ENCODE data around the gene MUC12. TPM values are rescaled to one million over a fixed set of nuclear protein-coding genes. Genes with fewer than 3 reads are reported as not detected.
"Not testable (repeated sequence)": the region's sequence is repeated elsewhere in the genome, so short reads cannot be mapped to it uniquely, and the experiment has no call there.

MUC12 gene
- total and polyA plus RNA-seq, 2 of the 13 experiments (the other 11 are each of a cell fraction or from before 2014, with no cell fraction given), result not detected

GRCh38 chr7:100969066-100969615, at the start of gene MUC12 (continued):
- TF ChIP-seq NCOA5 (CRISPR knock-in tag; IDR thresholded peaks at IDR 0.05) (no peak), ZFAT (CRISPR knock-in tag; conservative IDR thresholded peaks at IDR 0.05) (no peak), HBP1 (CRISPR knock-in tag; IDR thresholded peaks at IDR 0.05; ENCODE audit: low read depth) (no peak), ZNF501 (CRISPR knock-in tag; IDR thresholded peaks at IDR 0.05) (no peak)

GRCh38 chr7:100919779-100920437, 49.5 kb upstream of the MUC12 start:
- CTCF ChIA-PET (ENCODE audit: low intra/inter-chr PET ratio, low total read pairs); H2AFZ ChIP-seq (ENCODE audit: low read length); H3K27me3 ChIP-seq (ENCODE audit: control insufficient read depth in 1 of 2, insufficient read depth in 2 of 2, low read length in 2 of 2); H3K79me2 ChIP-seq (ENCODE audit: insufficient read depth, low read length); H3K9ac ChIP-seq (ENCODE audit: insufficient read depth, low read depth, low read length); H3K36me3 ChIP-seq (replicated peaks in 1 of 2; ENCODE audit: control insufficient read depth in 1 of 2, insufficient read depth in 2 of 2, low read length in 2 of 2); H3K4me3 ChIP-seq (replicated peaks in 1 of 3; ENCODE audit: insufficient read depth in 1 of 3, low read depth in 2 of 3, low read length in 3 of 3); BruUV-seq (replicated peaks); H3K4me1 ChIP-seq (ENCODE audit: insufficient read depth, low read length); H4K20me1 ChIP-seq (ENCODE audit: insufficient read depth, low read length); in situ Hi-C loops (cut with HindIII; ENCODE audit: extremely low pct_ligation_motif_present, low pct_unique_long_range_greater_than_20kb); H3K9me3 ChIP-seq (ENCODE audit: low read length); H3K27ac ChIP-seq (ENCODE audit: extremely low read length, insufficient read depth, low read length); DNase-seq (ENCODE audit: low spot score); FAIRE-seq; intact Hi-C loops (cut with micrococcal nuclease; ENCODE audit: unreplicated experiment); POLR2A ChIA-PET; H3K4me2 ChIP-seq (ENCODE audit: low read depth, low read length); ATAC-seq: not testable (repeated sequence)
- peak in 1 of 2 experiments; percentile 36; a peak in 1 of 4 replicates for TF ChIP-seq MAFK (conservative IDR thresholded peaks at IDR 0.05 in 1 of 2, IDR thresholded peaks at IDR 0.05 in 1 of 2; ENCODE audit: low read length in 2 of 2)
- WGBS (ENCODE audit: low lambda C conversion rate), result 48% methylated on average over 9 of the region's 9 CpGs

Data from HepG2 (cell line).